H1 (cell line): ENCODE measurements around the gene CDK5R2. TPM values are rescaled to one million over a fixed set of nuclear protein-coding genes. Genes with fewer than 3 reads are reported as not detected.

Experiments used
- CTCF ChIA-PET: fragments of 300-600 bp; sonication (Branson Sonifier 250); formaldehyde crosslinking; loops from one replicate; lab custom pipeline; 2021; ENCODE audit not compliant: partially characterized antibody; lab: Charles Lee
- POLR2A ChIA-PET: fragments of 300-600 bp; sonication (Branson Sonifier 250); formaldehyde crosslinking; loops from one replicate; lab custom pipeline; 2021; ENCODE audit warnings: inconsistent platforms; ENCODE audit not compliant: partially characterized antibody; lab: Charles Lee
- DNase-seq, 2 experiments: peaks; one replicate each; pipeline versions ENCODE4 v3.0.0 to v3.0.0-alpha.2; 2010 to 2022; ENCODE audit warnings: low spot score in 2 of 2, low read depth in 1 of 2, mixed read lengths in 1 of 2
- FAIRE-seq: peaks from 2 replicates; lab custom pipeline; 2011; peaks lifted over from hg19 to GRCh38; lab: Jason Lieb, UNC
- H2AFZ ChIP-seq: 2 replicates; pipeline ENCODE4 v1.8.1; 2012; ENCODE audit warnings: low read length, inconsistent platforms
- H2AK5ac ChIP-seq: 2 replicates; pipeline ENCODE4 v1.6.1; 2013; ENCODE audit warnings: low read depth, low read length
- H2BK120ac ChIP-seq: replicated peaks from 2 replicates; pipeline ENCODE3; 2013; ENCODE audit warnings: low read depth, low read length, inconsistent platforms
- H2BK12ac ChIP-seq: 2 replicates; pipeline ENCODE4 v1.6.1; 2013; ENCODE audit warnings: low read depth, low read length
- H2BK15ac ChIP-seq: 2 replicates; pipeline ENCODE4 v1.6.1; 2013; ENCODE audit warnings: low read length
- H2BK20ac ChIP-seq: 2 replicates; pipeline ENCODE4 v1.6.1; 2013; ENCODE audit warnings: low read length
- H2BK5ac ChIP-seq: 2 replicates; pipeline ENCODE4 v1.6.1; 2013; ENCODE audit warnings: low read depth, low read length
- H3K14ac ChIP-seq: 2 replicates; pipeline ENCODE4 v1.6.1; 2013; ENCODE audit warnings: inconsistent platforms; ENCODE audit not compliant: insufficient read length
- H3K18ac ChIP-seq: 2 replicates; pipeline ENCODE4 v1.6.1; 2013; ENCODE audit warnings: low read length; ENCODE audit errors: extremely low read depth
- H3K23ac ChIP-seq: 2 replicates; pipeline ENCODE4 v1.6.1; 2013; ENCODE audit warnings: inconsistent platforms; ENCODE audit not compliant: insufficient read length
- H3K23me2 ChIP-seq: 2 replicates; pipeline ENCODE4 v1.6.1; 2013; ENCODE audit warnings: low read depth, low read length
- H3K27ac ChIP-seq: 2 replicates; pipeline ENCODE4 v1.6.1; 2011; ENCODE audit warnings: low read depth, low read length, inconsistent platforms
- H3K27me3 ChIP-seq, 4 experiments: replicated peaks in 1 of 4; 1 replicate in 1 of 4; 2 replicates in 3 of 4; pipeline versions ENCODE4 v1.6.1 to v1.8.1; 2011 to 2013; ENCODE audit warnings: low read length in 3 of 4, mild to moderate bottlenecking in 3 of 4, inconsistent platforms in 2 of 4, mixed read lengths in 2 of 4, moderate library complexity in 1 of 4; ENCODE audit not compliant: control insufficient read depth in 3 of 4, insufficient read depth in 3 of 4; ENCODE audit errors: extremely low read depth in 1 of 4
- H3K36me3 ChIP-seq, 4 experiments: 2 replicates each; pipeline versions ENCODE4 v1.6.1 to v1.8.1; 2011 to 2013; ENCODE audit warnings: mild to moderate bottlenecking in 4 of 4, low read length in 3 of 4, moderate library complexity in 2 of 4, control low read depth in 1 of 4, inconsistent platforms in 1 of 4; ENCODE audit not compliant: insufficient read depth in 4 of 4, control insufficient read depth in 2 of 4
- H3K4ac ChIP-seq: replicated peaks from 2 replicates; pipeline ENCODE3; 2013; ENCODE audit warnings: low read length, low read depth, mixed read lengths, inconsistent platforms; ENCODE audit not compliant: insufficient read length
- H3K4me1 ChIP-seq, 4 experiments: replicated peaks in 1 of 4; 1 replicate in 1 of 4; 2 replicates in 3 of 4; pipeline versions ENCODE4 v1.6.1 to v1.8.1; 2011 to 2013; ENCODE audit warnings: low read length in 3 of 4, inconsistent platforms in 2 of 4, mixed read lengths in 1 of 4; ENCODE audit not compliant: insufficient read depth in 4 of 4, control insufficient read depth in 3 of 4
- H3K4me2 ChIP-seq, 2 experiments: 2 replicates each; pipeline versions ENCODE4 v1.6.1 to v1.8.1; 2011 to 2013; ENCODE audit warnings: low read depth in 2 of 2, low read length in 2 of 2, control low read depth in 1 of 2, inconsistent platforms in 1 of 2, mild to moderate bottlenecking in 1 of 2; ENCODE audit not compliant: insufficient read depth in 1 of 2
- H3K4me3 ChIP-seq, 4 experiments: fragments of 200-600, 300-600 bp in 1 of 4; sonication (generic), shearing (Covaris generic), sonication (Bioruptor Twin) in 1 of 4; 2 replicates each; pipeline versions ENCODE4 v1.5.1 to v1.8.1; 2011 to 2016; ENCODE audit warnings: low read length in 4 of 4, low read depth in 3 of 4, control low read depth in 2 of 4, inconsistent platforms in 2 of 4, mild to moderate bottlenecking in 2 of 4, mixed read lengths in 1 of 4, moderate library complexity in 1 of 4; ENCODE audit not compliant: insufficient read depth in 2 of 4; ENCODE audit errors: extremely low read depth in 1 of 4
- H3K56ac ChIP-seq: replicated peaks from 2 replicates; pipeline ENCODE3; 2013; ENCODE audit warnings: low read depth, mild to moderate bottlenecking, mixed read lengths, low read length, inconsistent platforms; ENCODE audit not compliant: insufficient read length
- H3K79me1 ChIP-seq: 2 replicates; pipeline ENCODE4 v1.6.1; 2013; ENCODE audit warnings: low read depth, low read length, control low read depth
- H3K79me2 ChIP-seq, 2 experiments: 2 replicates each; pipeline versions ENCODE4 v1.6.1 to v1.8.1; 2012 to 2013; ENCODE audit warnings: low read length in 2 of 2, mild to moderate bottlenecking in 2 of 2, inconsistent platforms in 1 of 2; ENCODE audit not compliant: insufficient read depth in 2 of 2, control insufficient read depth in 1 of 2
- H3K9ac ChIP-seq, 4 experiments: replicated peaks in 1 of 4; 1 replicate in 1 of 4; 2 replicates in 3 of 4; pipeline versions ENCODE4 v1.6.1 to v1.8.1; 2011 to 2013; ENCODE audit warnings: low read depth in 3 of 4, low read length in 3 of 4, control low read depth in 2 of 4, mild to moderate bottlenecking in 2 of 4, moderate library complexity in 2 of 4, inconsistent platforms in 1 of 4; ENCODE audit errors: extremely low read depth in 1 of 4
- H3K9me3 ChIP-seq, 2 experiments: 2 replicates each; pipeline versions ENCODE4 v1.6.1 to v1.8.1; 2012 to 2013; ENCODE audit warnings: mild to moderate bottlenecking in 2 of 2, moderate library complexity in 2 of 2, control low read depth in 1 of 2, inconsistent platforms in 1 of 2, low read depth in 1 of 2, low read length in 1 of 2, mixed read lengths in 1 of 2; ENCODE audit not compliant: insufficient read depth in 2 of 2
- H4K20me1 ChIP-seq, 2 experiments: replicated peaks in 1 of 2; 2 replicates each; pipeline versions ENCODE3 to v1.8.1; 2011 to 2013; ENCODE audit warnings: inconsistent platforms in 2 of 2, low read length in 2 of 2, mild to moderate bottlenecking in 1 of 2; ENCODE audit not compliant: insufficient read depth in 2 of 2, control insufficient read depth in 1 of 2
- H4K5ac ChIP-seq: 2 replicates; pipeline ENCODE4 v1.6.1; 2013; ENCODE audit warnings: low read length, low read depth, mixed read lengths, inconsistent platforms; ENCODE audit not compliant: insufficient read length
- H4K8ac ChIP-seq: 2 replicates; pipeline ENCODE4 v1.8.0; 2013; ENCODE audit warnings: mild to moderate bottlenecking, moderate library complexity, low read length, inconsistent platforms; ENCODE audit not compliant: insufficient read depth; ENCODE audit errors: extremely low read depth
- H4K91ac ChIP-seq: replicated peaks from 2 replicates; pipeline ENCODE3; 2013; ENCODE audit warnings: low read length, mixed read lengths, inconsistent platforms; ENCODE audit not compliant: insufficient read length
- ASH2L ChIP-seq: fragments of 200-600, 300-600 bp; sonication (generic); IDR thresholded peaks from one replicate; pipeline ENCODE4 v1.7.1; 2017; ENCODE audit warnings: low read length
- BCL11A ChIP-seq, 2 experiments: IDR thresholded peaks; one replicate each; pipeline ENCODE4 v1.6.1; 2011; ENCODE audit warnings: low read depth in 2 of 2, low read length in 2 of 2, mild to moderate bottlenecking in 2 of 2
- CTBP2 ChIP-seq: IDR thresholded peaks from 2 replicates; pipeline ENCODE4 v1.7.0; 2011; ENCODE audit warnings: borderline replicate concordance, mild to moderate bottlenecking, moderate library complexity, mixed read lengths, low read length; ENCODE audit not compliant: insufficient read depth, insufficient read length
- EGR1 ChIP-seq: IDR thresholded peaks from 2 replicates; pipeline ENCODE4 v1.6.1; 2011; ENCODE audit warnings: low read depth, low read length, borderline replicate concordance
- KDM1A ChIP-seq: fragments of 200-600, 300-600 bp; sonication (generic); IDR thresholded peaks from 2 replicates; pipeline ENCODE4 v1.7.1; 2016; ENCODE audit warnings: mild to moderate bottlenecking, low read length, borderline replicate concordance
- KDM4A ChIP-seq: IDR thresholded peaks from one replicate; pipeline ENCODE4 v1.7.1; 2012; ENCODE audit warnings: low read depth, mild to moderate bottlenecking, moderate library complexity, low read length, inconsistent platforms; ENCODE audit not compliant: severe bottlenecking
- TBP ChIP-seq: IDR thresholded peaks from 2 replicates; pipeline ENCODE4 v1.6.1; 2011; ENCODE audit warnings: low read depth, low read length, improper control_type of control experiment
- YY1 ChIP-seq: IDR thresholded peaks from 2 replicates; pipeline ENCODE4 v1.6.1; 2011; ENCODE audit warnings: low read depth, mild to moderate bottlenecking, low read length
- WGBS, 2 experiments: shearing (Covaris generic) in 1 of 2; methylation state at CpG; one replicate each; pipeline versions ENCODE4 v1.1.6 to v1.1.7; 2013 to 2015; ENCODE audit warnings: low lambda C conversion rate in 2 of 2, mixed read lengths in 2 of 2, inconsistent platforms in 1 of 2, low coverage in 1 of 2, missing lambda C conversion rate in 1 of 2; ENCODE audit not compliant: insufficient replicate concordance in 2 of 2, insufficient coverage in 1 of 2, insufficient read length in 1 of 2; ENCODE audit errors: extremely low coverage in 1 of 2, missing lambda C conversion rate in 1 of 2; 5-methylcytosine and 5-hydroxymethylcytosine counted together
- polyA plus RNA-seq, 7 experiments: library from polyadenylated mRNA; depleted of rRNA in 3 of 7; stranded (reverse) in 5 of 7; unstranded in 2 of 7; fragments of >200 nt in 5 of 7; fragments of 200-250 nt in 2 of 7; gene quantifications; 1 replicate in 5 of 7; 2 replicates in 1 of 7; 4 replicates in 1 of 7; pipeline versions ENCODE4 v1.2.1 to v1.2.3, GENCODE V29; 2011 to 2013; ENCODE audit warnings: missing spikeins in 2 of 7, mixed read lengths in 2 of 7
- total RNA-seq: library from RNA; stranded (reverse); fragmentation: NEBNext Ultra II Directional; extraction: Animal tissue kit (Norgen Biotek cat#: 25700); gene quantifications from 2 replicates; pipeline ENCODE4 v1.2.1, GENCODE V29; 2021
- TF ChIP-seq, protein P1 (sequence below): IDR thresholded peaks from 2 replicates; pipeline ENCODE4 v1.6.1; 2012; ENCODE audit warnings: inconsistent platforms
- TF ChIP-seq, protein P2 (sequence below): IDR thresholded peaks from 2 replicates; pipeline ENCODE4 v1.6.1; 2012; ENCODE audit warnings: inconsistent platforms

CDK5R2 gene
- total and polyA plus RNA-seq, 2 of the 8 experiments (the other 6 are each of a cell fraction or from before 2014, with no cell fraction given): 0.14 TPM; not detected in 1

DNA sequence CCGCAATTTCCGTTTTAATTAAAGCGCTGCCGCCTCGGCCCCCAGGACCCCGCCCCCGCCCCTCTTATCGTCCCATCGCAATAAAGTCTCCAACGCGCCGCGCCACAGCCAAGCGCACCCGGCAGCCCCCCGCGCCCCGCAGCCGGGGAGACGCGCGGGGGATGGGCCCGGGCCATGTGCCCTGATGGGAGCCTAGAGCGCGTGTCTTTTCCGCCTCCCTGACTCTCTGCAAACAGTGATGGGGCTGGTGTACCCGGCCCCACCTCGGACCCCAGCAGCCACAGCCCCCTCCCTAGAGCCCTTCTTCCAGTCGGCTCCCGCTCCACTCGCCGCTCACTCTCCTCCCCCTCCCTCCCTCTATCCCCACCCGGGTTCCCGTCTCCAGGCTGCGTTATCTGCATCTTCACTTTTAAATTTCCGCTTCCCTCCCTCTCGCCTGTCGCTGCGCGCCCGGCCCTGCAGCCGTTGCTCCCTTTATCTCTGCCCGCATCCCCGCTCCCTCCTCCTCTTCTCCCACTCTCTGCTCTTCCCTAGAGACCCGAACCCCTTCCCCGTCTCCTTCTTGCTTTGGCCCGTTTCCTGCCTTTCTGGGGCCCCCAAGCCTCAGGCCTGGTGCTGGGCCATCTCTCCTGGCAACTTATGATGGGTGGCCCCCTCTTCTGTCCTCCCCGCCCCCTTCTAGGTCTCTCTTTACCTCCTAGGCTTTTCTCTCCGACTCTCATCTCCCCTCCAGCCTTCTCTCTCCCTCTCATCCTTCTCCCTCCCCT, 26.0 kb downstream of the CDK5R2 start:
- Histone ChIP-seq H3K79me1 (no peaks in the 10 kb centered on the region), H3K14ac (no peak overlapping the region), H2BK120ac (no peak overlapping the region), H2BK15ac (no peak overlapping the region), H4K5ac (no peak overlapping the region), H2BK20ac (no peak overlapping the region), H3K4me3 (peak overlapping the region in 2 of 4 experiments; percentile 2 to 52; a peak in 3 of 8 replicates), H3K9me3 (no peaks in the 10 kb centered on the region), H3K79me2 (no peaks in the 10 kb centered on the region), H4K20me1 (peaks cover 16 to 38% of the 10 kb centered on the region in 2 experiments), H4K8ac (peak overlapping the region; percentile 88; the same call in 1 of the 2 replicates), H3K4me1 (peaks cover 0 to 21% (median 17%) of the 10 kb centered on the region in 4 experiments; a peak in 5 of 7 replicates), H3K9ac (no peak overlapping the region), H3K4me2 (peak overlapping the region; percentile 46 to 53; a peak in 3 of 4 replicates), H3K27ac (no peak overlapping the region), H3K36me3 (peaks cover 0 to 7% (median 0%) of the 10 kb centered on the region in 4 experiments; a peak in 1 of 8 replicates), H2AK5ac (no peak overlapping the region), H3K18ac (no peak overlapping the region), H3K56ac (no peak overlapping the region), H3K23me2 (peaks cover 3% of the 10 kb centered on the region; the same call in 1 of the 2 replicates), H2AFZ (no peak overlapping the region), H3K27me3 (peaks cover 97 to 100% (median 98%) of the 10 kb centered on the region in 4 experiments), H3K4ac (no peak overlapping the region), H2BK5ac (no peak overlapping the region), H2BK12ac (no peak overlapping the region), H3K23ac (no peak overlapping the region), H4K91ac (no peak overlapping the region)
- 3% methylated on average over 31 of the region's 49 CpGs; no CpG with 5 or more reads in 1 of the 2 experiments for WGBS, 2 experiments
- DNase-seq (peak in 1 of 2 experiments; percentile 72), FAIRE-seq (no peak)
- ChIA-PET CTCF (interaction anchor here (0.6 to 13.0 kb wide), 7 partner anchors 11 to 173 kb away, joined by 3 to 284 read pairs (median 3); partner anchors contain the start of gene CRYBA2), POLR2A (interaction anchor here (0.7 kb wide), 1 partner anchor 14 kb away, joined by 3 read pairs; no protein-coding TSS in a partner anchor)
- TF ChIP-seq ASH2L (peak; percentile 36), KDM4A (peak; percentile 35), YY1 (peak; percentile 64; the same call in 1 of the 2 replicates), TBP (no peak), EGR1 (peak; percentile 94), CTBP2 (peak; percentile 100), KDM1A (peak; percentile 43; the same call in 1 of the 2 replicates), BCL11A (IDR thresholded peaks at IDR 0.05; ENCODE audit: low read depth in 2 of 2, low read length in 2 of 2) (no peak)
- TF ChIP-seq, protein P1, sequence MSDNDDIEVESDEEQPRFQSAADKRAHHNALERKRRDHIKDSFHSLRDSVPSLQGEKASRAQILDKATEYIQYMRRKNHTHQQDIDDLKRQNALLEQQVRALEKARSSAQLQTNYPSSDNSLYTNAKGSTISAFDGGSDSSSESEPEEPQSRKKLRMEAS: peak; percentile 52; the same call in 1 of the 2 replicates
- TF ChIP-seq, protein P2, sequence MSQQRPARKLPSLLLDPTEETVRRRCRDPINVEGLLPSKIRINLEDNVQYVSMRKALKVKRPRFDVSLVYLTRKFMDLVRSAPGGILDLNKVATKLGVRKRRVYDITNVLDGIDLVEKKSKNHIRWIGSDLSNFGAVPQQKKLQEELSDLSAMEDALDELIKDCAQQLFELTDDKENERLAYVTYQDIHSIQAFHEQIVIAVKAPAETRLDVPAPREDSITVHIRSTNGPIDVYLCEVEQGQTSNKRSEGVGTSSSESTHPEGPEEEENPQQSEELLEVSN: 0 out of 2 replicates have a peak, but pooled peaks have one; percentile 23
